Chondrocyte (in vitro differentiated cells): ENCODE measurements around the gene GALK1. TPM values are rescaled to one million over a fixed set of nuclear protein-coding genes. Genes with fewer than 3 reads are reported as not detected.

Experiments used
- DNase-seq: peaks from one replicate; pipeline ENCODE4 v3.0.0; 2021; ENCODE audit warnings: mixed read lengths, low spot score
- H3K27ac Mint-ChIP-seq: one replicate; pipeline ENCODE4 v1.8.0; 2021; ENCODE audit warnings: mild to moderate bottlenecking, moderate library complexity, mixed read lengths; ENCODE audit not compliant: unreplicated experiment
- H3K27me3 Mint-ChIP-seq: 2 replicates; pipeline ENCODE4 v1.8.0; 2021; ENCODE audit warnings: low read depth, mixed read lengths
- H3K36me3 Mint-ChIP-seq: 2 replicates; pipeline ENCODE4 v1.8.0; 2021; ENCODE audit warnings: low read depth, mixed read lengths
- H3K4me1 Mint-ChIP-seq: 2 replicates; pipeline ENCODE4 v1.8.0; 2021; ENCODE audit warnings: low read depth, mild to moderate bottlenecking, mixed read lengths
- H3K4me3 Mint-ChIP-seq: one replicate; pipeline ENCODE4 v1.8.0; 2021; ENCODE audit warnings: mild to moderate bottlenecking, moderate library complexity, mixed read lengths; ENCODE audit not compliant: unreplicated experiment
- H3K9me3 Mint-ChIP-seq: 2 replicates; pipeline ENCODE4 v1.8.0; 2021; ENCODE audit warnings: low read depth, mixed read lengths
- microRNA-seq: library from miRNA; unstranded; fragments of <30 nt; microRNA quantifications from one replicate; pipeline ENCODE4 v1.2.0, GENCODE V29; 2020; ENCODE audit warnings: borderline number of aligned reads
- total RNA-seq: library from RNA; stranded (reverse); gene quantifications from 3 replicates; pipeline ENCODE4 v1.2.1, GENCODE V29; 2021
- TF ChIP-seq, protein P1 (sequence below): fragments of 200-600 bp; sonication (generic); IDR thresholded peaks from 2 replicates; pipeline ENCODE4 v1.5.0; 2021; ENCODE audit warnings: antibody characterized with exemption, mild to moderate bottlenecking, moderate library complexity

The GALK1 gene
- total RNA-seq, 1 donor from 2014 or later = 27.8 TPM

DNA sequence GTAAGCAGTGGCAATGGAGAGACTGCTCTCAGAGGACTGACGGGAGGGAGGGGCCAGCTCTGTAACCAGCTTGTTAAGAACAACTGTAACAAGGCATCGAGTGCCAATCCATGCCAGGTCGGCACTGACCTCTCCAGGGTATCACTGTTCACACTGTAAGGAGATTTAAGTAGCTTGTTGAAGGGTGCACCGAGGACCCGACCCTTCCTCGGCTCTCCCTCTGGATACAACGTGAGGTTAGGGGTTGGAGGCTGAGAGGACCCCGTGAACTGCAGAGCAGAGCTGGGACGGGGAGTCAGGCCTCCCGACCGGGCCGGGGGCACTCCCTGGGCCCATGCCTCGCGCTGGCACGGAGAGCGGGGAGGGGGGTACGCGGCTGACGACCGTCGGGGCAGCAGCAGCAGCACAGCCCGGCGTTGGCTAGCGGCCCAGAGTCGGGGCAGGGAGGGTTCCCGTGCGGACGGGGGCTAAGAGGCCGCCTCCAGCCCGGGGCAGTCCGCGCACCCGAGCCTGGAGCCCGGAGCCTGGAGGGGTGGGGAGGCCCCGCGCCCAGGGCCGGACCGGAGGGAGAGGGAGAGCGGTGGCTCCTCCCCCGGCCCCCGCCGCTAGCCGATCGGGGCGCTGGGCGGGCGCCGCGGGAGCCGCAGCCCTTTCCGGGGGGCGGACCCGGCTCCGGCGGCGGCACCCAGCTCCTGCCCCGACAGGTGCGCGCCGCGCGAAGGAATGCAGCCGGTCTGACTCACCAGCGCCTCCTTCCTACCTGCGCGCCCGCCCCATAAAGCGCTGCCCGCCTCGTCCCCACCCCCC, 44.1 kb downstream of the GALK1 start, which contains the start of gene ITGB4:
Gene ITGB4 (plus strand): TSS at position 804 of the 807 bp plus-strand sequence. CDS start 3,245 bp downstream, outside the sequence.
- H3K27me3 Mint-ChIP-seq = peaks cover 9% of the 10 kb centered on the region
- no peaks in the 10 kb centered on the region for H3K36me3 Mint-ChIP-seq
- TF ChIP-seq, protein P1, sequence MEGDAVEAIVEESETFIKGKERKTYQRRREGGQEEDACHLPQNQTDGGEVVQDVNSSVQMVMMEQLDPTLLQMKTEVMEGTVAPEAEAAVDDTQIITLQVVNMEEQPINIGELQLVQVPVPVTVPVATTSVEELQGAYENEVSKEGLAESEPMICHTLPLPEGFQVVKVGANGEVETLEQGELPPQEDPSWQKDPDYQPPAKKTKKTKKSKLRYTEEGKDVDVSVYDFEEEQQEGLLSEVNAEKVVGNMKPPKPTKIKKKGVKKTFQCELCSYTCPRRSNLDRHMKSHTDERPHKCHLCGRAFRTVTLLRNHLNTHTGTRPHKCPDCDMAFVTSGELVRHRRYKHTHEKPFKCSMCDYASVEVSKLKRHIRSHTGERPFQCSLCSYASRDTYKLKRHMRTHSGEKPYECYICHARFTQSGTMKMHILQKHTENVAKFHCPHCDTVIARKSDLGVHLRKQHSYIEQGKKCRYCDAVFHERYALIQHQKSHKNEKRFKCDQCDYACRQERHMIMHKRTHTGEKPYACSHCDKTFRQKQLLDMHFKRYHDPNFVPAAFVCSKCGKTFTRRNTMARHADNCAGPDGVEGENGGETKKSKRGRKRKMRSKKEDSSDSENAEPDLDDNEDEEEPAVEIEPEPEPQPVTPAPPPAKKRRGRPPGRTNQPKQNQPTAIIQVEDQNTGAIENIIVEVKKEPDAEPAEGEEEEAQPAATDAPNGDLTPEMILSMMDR = peak; percentile 32
- no peak within 1 kb of the TSS for H3K27ac Mint-ChIP-seq
- H3K9me3 Mint-ChIP-seq = no peaks in the 10 kb centered on the region
- DNase-seq = no peak
- H3K4me3 Mint-ChIP-seq = peak within 1 kb of the TSS; percentile 57
- H3K4me1 Mint-ChIP-seq = peaks cover 11% of the 10 kb centered on the region

DNA sequence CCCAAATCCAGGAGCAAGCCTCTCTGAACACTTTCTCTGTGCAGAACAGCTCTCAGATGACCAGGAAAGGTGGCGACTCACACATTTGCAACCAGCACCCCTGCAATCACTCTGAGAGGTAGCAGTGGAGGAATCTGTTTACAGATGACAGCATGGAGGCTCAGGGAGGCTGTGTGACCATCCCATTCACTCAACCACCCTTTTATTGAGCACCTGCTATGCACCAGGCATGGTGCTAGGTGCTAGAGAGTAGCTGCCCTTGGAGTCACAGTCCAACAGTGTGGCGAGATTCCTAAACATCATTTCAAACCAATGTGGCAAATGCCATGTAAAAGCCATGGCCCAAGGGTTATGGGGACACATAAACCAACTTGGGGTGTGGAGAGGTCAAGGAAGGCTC, 45.3 kb downstream of the GALK1 start:
- H3K4me1 Mint-ChIP-seq = peaks cover 11% of the 10 kb centered on the region
- no peak overlapping the region for H3K27ac Mint-ChIP-seq
- no peaks in the 10 kb centered on the region for H3K9me3 Mint-ChIP-seq
- DNase-seq = no peak
- H3K27me3 Mint-ChIP-seq = peaks cover 10% of the 10 kb centered on the region
- H3K36me3 Mint-ChIP-seq = no peaks in the 10 kb centered on the region
- H3K4me3 Mint-ChIP-seq = no peak overlapping the region
- TF ChIP-seq, protein P1 = no peak

DNA sequence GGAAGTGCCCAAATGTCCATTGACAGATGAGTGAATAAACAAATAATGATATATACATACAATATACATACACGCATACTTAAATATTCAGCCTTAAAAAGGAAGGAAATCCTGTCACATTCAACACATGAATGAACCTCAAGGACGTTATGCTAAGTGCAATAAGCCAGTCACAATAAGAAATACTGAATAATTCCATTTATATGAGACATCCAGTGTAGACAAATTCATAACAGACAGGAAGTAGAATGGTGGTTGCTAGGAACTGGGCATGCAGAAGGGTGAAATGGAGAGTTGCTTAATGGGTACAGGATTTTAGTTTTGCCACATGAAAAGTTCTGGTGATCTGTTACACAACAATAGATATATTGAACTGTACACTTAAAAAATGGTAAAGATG, 52.5 kb downstream of the GALK1 start:
- TF ChIP-seq, protein P1 = no peak
- Mint-ChIP-seq H3K9me3 (no peaks in the 10 kb centered on the region), H3K27me3 (peaks cover 3% of the 10 kb centered on the region), H3K27ac (peak overlapping the region; percentile 8), H3K4me3 (no peak overlapping the region), H3K36me3 (peaks cover 11% of the 10 kb centered on the region), H3K4me1 (peaks cover 10% of the 10 kb centered on the region)
- no peak for DNase-seq

Small RNA genes within 50 kb of the gene (microRNA-seq; reads per million reads assigned to microRNA genes)
- gene MIR4738 = not detected

Other genes with a start within 250 kb of the GALK1 start
- 27.1 to 30.4 TPM (median 30.3 TPM) in 3 replicates for gene CASKIN2, start 249.7 kb downstream of the GALK1 start, total RNA-seq
- 11.0 to 14.6 TPM (median 12.2 TPM) in 3 replicates for gene TSEN54, start 248.7 kb downstream of the GALK1 start, total RNA-seq
- gene LLGL2, start 239.5 kb downstream of the GALK1 start, total RNA-seq = 1.4 to 1.8 TPM (median 1.5 TPM) in 3 replicates
- 15.9 to 20.9 TPM (median 16.0 TPM) in 3 replicates for gene MYO15B, start 177.4 kb downstream of the GALK1 start, total RNA-seq
- 0.23 to 0.29 TPM in 2 of 3 replicates, not detected in the other for gene SMIM5, start 131.8 kb downstream of the GALK1 start, total RNA-seq
- 20.4 to 30.4 TPM (median 21.1 TPM) in 3 replicates for gene RECQL5, start 98.0 kb downstream of the GALK1 start, total RNA-seq
- gene SAP30BP, start 97.9 kb downstream of the GALK1 start, total RNA-seq = 59.9 to 91.8 TPM (median 67.5 TPM) in 3 replicates
- gene ITGB4, start 43.7 kb downstream of the GALK1 start, total RNA-seq = 5.2 to 52.3 TPM (median 5.6 TPM) in 3 replicates
- gene UNK, start 19.6 kb upstream of the GALK1 start, total RNA-seq = 20.9 to 35.8 TPM (median 21.0 TPM) in 3 replicates
- 1.1 to 3.1 TPM (median 1.5 TPM) in 3 replicates for gene UNC13D, start 79.2 kb upstream of the GALK1 start, total RNA-seq
- 45.0 to 62.5 TPM (median 56.5 TPM) in 3 replicates for gene WBP2, start 90.1 kb upstream of the GALK1 start, total RNA-seq
- gene TRIM47, start 113.4 kb upstream of the GALK1 start, total RNA-seq = 33.9 to 50.6 TPM (median 46.3 TPM) in 3 replicates
- gene TRIM65, start 131.8 kb upstream of the GALK1 start, total RNA-seq = 25.2 to 27.1 TPM (median 27.0 TPM) in 3 replicates
- gene MRPL38, start 139.7 kb upstream of the GALK1 start, total RNA-seq = 47.4 to 53.3 TPM (median 49.8 TPM) in 3 replicates
- 6.7 to 19.8 TPM (median 7.5 TPM) in 3 replicates for gene FBF1, start 175.8 kb upstream of the GALK1 start, total RNA-seq
- gene ACOX1, start 214.0 kb upstream of the GALK1 start, total RNA-seq = 50.2 to 63.3 TPM (median 52.3 TPM) in 3 replicates
- gene TEN1, start 214.0 kb upstream of the GALK1 start, total RNA-seq = 17.1 to 22.2 TPM (median 21.8 TPM) in 3 replicates
- gene CDK3, start 235.7 kb upstream of the GALK1 start, total RNA-seq = 6.3 to 7.1 TPM (median 6.7 TPM) in 3 replicates